Stimulated activated CD8-positive, alpha-beta memory T cell treated with anti-CD3 and anti-CD28 coated beads, Interleukin-7, amount 100 ng/mL, for 24 hours (primary cell): ENCODE results near the gene EHD1.

Source experiments
- DNase-seq: peaks from one replicate; pipeline ENCODE4 v3.0.0-alpha.2; 2020; ENCODE audit warnings: low read depth

Gene EHD1

DNA sequence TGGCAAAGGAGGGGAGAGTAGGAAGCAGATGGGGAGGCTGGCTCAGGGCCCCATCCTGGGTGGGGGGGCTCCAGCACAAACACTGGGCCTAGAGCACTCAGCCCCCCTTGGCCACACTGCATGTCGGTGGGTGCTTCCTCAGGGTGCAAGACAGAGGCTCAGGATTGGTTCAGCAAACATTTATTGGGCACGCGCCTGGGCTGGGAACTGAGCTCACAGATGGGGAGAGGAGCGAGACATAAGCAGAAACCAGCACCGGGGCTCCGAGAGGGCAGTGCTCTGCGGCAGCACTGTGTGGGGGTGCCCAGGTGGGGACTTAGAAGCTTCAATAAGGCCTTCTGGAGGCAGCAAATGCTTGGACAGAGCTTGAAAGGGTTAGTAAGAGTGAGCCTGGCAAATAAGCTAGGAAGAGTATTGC is 12.1 kb upstream of the EHD1 start:
- no peak for DNase-seq

DNA sequence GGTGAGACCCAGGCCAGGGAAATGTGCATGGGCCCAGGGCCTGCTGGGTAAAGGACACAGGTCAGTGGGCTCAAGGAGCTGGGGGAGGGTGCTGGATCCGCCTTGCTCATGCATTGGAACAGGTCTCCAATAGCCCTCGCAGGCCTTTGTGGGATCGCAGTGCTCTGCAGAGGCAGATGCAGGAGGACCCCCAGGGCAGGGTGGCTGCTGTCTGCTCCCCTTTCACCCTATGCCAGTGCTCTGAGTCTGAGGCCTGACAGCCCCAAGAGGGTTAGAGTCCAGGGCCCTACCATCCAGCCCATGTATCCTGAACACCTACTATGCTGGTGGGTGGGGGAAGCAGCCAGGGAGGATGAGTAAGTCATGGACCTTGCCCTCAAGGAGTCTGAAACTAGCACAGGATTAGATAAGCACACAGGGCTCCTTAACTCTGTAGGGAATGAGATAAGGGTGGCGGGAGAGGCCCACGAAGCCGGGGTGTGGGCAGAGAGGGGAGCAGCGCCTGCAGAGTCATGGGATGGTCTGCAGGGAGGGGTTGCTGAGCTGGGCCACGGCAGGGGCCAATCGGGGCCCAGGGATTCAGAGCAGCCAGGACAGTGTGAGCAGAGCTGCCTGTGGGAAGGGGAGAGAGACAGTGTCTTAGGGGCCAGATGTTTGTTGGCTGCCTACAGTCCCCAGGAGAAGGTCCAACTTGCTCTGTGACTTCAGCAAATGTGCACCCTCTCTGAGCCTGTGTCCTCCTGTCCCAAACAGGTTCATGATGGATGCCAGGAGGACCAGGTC is 10.5 kb upstream of the EHD1 start:
- no peak for DNase-seq

DNA sequence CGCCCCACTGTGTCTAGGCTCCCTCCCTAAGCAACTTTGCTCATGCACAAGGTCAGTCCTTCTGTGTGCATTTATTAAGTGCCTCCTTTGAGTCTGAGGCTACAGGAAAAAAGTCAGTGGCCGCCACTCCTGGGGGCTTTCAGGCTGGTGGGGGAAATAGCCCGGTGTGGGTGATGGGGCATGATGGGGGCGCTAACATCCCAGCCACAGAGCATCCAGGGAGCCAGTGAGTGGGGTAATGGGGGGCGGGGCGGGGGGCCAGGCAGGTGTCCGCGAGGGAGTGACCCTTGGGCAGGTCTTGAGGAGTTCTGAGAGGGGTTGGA is 9.9 kb upstream of the EHD1 start:
- DNase-seq: no peak

DNA sequence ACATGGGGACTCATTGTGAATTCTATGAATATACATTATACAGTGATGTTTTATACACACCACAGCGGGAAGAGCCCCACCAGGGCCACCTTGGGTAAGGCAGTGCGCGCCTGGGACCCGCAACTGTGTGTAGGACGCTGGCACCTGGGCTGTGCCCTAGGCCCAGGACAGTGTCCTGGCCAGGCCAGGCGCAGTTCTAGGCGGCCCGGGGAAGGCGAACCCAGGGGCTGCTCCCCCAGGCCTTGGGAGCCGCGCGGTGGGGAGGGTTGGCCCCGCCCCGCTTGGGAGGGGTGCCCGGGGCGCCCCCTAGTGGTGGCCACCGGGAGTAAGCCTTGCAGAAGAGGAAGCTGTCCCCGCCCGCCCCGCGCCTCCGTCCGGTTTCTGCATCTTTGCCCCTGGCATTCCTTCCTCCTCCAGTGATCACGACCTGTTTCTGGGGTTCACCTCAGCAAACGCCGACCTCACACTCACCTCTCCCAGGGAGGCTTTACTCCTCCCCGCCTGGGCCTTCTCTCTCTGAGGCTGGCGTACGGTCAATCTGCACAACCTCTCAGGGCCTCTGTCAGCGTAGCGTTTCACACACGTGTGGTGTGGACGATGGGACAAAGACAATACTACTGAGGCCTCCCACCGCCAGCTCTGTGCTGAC is 9.5 kb upstream of the EHD1 start:
- DNase-seq: peak; percentile 71

DNA sequence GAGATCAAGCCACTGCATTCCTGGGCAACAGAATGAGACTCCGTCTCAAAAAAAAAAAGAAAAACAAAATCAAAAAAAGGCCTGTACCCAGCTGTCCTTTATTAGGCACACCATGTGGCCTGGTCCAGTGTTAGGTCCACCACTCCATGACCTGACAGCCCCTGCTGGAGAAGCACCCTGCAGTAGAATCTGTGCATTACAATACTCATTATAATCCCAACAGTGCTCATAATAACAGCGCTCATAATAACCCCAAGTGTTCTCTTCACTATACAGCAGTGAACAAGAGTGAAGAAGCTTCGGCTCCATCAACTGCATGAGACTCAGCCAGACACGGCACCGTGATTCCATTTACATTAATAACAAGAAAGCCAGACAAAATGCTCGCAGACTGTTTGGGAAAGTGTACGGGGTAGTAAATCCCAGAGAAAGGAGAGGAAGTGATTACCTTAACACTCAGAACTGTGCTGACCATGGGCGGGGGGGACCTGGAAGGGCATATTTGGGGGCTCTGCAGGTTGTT is 8.9 kb upstream of the EHD1 start:
- DNase-seq: no peak

DNA sequence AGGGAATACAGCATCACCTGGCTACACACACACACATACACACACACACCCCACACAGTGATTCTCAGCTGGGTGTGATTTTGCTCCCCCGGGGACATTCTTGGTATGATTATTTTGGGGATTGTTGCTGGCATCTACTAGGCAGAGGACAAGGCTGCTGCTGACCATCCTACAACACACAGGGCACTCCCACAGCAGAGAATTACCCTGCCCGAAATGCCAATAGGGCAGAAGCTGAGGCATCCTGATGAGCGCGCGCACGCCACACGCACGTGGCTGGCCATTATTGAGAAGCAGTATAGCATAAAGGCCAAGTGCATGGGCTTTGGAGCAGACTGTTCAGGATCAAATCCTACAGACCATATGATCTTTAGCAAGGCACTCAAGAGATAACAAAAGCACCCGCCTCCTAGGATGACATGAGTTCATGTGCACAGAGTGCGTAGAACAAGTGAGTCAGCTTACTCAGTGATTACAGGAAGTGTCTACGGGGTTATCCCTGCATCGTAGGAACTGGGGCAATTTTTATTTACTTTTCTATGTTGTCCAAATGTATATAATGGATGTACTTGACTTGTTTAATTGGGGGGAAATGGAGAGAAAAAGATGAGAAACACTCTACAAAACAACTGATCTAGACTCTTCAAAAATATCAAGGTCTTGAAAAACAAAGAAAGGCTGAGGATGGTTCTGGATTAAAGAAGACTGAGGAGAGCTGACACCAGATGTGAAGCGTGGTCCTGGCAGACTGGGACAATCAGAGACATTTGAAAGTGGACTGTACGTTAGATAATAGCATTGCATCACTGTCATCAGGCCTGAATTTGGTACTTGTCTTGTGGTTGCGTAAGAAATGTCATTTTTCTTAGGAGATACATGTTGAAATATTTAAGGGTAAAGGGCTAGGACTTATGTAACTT is 7.2 kb upstream of the EHD1 start:
- no peak for DNase-seq

DNA sequence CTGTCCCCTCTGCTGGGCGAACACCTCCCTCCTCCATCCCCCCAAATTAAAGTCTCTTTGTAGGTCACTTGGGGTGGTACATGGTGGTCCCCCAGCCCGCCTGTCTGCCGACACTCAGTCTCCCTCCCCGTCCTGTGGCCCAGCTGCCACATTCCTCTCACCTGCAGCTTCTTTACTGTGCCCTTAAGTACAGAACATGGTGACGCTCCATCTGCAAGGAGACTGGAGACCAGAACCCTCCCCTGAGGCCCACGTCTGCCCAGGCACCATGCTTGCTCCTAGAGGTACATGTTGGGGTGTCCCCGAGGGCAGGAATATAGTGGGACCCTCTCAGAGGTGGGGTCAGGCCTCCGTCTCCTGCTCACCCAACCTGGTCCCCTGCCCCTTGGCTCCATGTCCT is 5.6 kb upstream of the EHD1 start:
- no peak for DNase-seq

DNA sequence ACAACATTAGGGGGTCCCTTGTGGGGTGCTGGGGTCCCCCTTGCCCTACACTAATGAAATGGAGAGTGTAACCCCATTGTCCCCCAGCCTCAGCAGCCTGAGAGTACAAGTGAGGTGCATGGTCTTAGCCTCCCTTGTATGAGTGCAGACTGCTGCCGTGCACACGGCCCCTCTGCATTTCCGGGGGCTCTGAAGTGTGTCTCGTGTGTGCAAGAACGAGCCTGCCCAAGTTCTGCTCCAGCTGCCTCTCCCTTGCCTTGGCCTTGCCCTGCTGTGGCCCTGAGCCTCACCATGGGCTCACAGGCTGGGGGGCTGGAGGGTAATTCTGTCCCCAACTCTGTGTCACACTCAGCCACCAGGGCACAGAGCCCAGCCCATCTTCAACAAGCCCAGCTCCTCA is 5.2 kb upstream of the EHD1 start:
- no peak for DNase-seq

DNA sequence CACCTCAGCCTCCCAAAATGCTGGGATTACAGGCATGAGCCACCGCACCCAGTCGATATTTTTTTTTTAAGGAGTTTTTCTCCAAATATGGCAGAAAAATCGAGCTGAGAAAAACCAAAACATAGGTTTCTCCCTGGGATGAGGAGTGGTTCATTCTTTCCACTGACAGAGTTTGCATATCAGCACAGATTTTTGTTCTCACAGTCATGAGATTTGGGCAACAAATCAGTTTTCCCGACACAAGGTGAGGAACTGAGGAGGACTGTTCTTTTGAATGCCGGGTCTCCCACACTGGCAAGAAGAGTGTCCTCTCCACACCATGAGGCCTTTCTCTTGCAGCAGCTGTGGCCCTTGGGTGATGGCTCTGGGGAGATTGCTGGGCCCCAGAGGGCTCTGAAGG is 3.8 kb upstream of the EHD1 start:
- DNase-seq: no peak

DNA sequence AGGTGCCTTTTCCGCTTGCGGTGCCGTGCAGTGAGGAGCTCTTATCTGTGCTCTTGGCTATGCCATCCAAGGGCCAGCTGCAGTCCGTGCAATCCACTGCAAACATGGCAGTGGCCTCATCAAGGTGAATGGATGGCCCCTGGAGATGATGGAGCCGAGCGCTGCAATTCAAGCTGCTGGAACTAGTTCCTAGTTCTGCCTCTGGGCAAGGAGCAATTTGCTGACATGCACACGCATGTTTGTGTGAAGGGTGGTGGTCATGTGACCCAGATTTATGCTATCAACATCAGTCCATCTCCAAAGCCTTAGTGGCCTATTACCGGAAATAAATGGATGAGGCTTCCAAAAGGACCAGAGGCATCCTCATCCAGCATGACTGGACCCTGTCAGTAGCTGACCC is 3.1 kb upstream of the EHD1 start:
- no peak for DNase-seq

DNA sequence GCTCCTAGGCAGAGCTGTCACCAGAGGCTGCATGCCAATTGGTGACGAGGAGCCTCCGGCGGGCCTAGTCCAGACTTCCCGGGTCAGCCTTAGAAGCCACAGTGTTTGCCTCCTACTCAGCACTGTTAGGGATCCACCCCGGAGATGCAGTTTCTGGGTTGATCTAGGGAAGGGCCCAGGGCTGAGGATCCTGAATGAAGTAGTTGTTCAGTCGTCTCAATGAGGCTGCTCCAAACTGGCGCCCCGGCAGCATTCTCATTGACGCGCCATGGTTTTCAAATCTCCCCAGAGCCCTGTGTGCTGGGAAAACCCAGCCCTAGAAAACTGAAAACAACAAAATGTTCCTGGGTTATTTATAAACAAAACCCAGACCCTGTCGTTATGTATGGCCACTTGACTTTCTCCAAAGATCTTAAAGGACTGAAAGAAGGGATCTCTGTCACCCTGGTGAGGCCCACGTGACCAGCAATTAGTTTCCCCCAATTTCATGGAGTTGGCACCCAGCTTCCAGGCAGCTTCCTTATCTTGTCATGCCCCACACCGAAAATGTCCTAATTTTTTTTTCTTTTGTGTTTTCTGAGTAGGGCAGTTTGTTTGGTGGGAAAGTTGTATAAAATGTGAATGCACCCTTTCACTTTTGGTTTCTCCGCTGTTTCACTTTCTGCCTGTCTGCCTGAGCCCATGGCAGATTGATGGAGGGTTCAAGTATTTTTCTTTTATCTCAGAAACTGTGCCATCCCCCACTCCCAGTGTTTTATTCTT is 2.0 kb upstream of the EHD1 start:
- no peak for DNase-seq

DNA sequence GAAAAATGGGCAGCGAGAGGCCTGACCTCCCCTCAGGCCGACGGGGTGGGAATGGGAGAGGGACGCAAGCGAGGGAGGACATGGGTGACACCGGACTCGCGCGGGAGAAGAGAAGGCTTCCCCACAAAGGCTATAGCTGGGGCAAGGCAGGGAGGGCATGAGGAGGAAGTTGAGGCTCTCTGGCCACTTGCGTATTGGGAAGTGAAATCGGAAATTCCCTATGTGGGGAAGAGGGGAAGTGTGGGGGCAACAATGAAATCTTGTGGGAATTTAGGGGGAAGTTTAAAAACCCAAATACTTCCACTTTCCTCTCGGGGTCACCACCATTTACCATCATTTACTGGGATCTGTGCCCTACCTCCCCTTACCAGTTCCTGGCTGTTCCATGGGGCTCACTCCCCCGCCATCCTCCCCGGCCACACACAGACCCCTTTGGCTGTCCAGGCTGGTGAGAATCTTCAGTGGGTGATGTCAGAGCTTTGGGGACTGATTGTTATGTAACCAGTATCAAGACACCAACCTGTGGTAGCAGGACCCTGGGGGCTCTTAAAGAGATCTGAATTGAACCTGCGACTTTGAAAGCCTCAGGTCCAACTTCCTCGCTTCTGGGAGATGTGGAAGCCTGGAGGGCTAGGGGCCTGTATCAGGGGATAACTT is 951 bp upstream of the EHD1 start:
- DNase-seq: no peak

DNA sequence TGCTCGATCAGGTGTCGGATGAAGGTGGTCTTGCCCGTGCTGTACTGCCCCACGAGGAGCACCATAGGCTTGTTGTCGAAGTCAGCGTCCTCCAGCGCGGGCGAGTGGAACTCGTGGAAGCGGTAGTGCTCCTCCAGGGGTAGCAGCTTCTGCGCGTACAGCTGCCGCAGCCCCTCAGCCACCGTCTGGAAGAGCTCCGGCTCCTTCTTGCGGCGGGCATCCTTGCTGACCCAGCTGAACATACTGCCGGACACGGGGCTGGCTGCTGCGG is 263 bp downstream of the EHD1 start:
- no peak for DNase-seq

DNA sequence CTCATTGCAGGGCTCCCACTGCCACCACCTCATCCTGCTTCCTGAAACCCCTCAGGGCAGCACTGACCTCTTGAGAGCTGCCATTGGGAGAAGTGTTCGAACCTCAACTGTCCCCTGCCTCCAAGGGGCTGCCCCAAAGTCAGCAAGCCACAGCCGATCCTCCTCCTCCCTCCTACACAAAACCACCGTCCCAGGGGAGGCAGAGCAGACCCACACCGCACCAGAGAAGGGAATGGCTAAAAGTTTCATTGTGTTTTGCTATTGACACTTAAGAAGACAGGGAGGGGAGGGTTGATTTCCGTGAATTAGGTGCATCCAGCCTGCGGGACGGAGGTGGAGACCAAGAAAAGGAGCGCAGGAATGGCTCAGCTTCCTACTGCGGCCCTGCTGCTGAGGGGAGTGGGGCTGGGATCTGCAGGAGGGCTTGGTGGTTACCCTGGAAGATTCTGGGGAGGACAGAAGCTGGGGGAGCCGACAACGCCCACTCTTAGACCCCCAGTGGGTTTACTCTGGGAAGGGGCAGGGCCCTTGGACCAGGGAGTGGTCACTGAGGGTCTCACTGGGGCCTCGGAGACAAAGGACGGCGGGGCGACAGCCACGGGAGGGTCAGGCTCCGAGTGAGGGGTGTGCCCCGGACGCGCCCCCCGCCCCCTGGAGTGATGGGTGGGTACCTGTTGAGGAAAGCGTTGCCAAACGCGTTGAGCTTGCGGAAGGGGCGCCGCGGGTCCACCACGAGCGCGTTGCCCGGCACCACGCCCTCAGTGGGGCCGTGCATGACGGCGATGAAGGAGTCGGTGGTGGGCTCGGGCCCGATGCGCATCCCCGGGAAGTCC is 815 bp downstream of the EHD1 start:
- DNase-seq: no peak

DNA sequence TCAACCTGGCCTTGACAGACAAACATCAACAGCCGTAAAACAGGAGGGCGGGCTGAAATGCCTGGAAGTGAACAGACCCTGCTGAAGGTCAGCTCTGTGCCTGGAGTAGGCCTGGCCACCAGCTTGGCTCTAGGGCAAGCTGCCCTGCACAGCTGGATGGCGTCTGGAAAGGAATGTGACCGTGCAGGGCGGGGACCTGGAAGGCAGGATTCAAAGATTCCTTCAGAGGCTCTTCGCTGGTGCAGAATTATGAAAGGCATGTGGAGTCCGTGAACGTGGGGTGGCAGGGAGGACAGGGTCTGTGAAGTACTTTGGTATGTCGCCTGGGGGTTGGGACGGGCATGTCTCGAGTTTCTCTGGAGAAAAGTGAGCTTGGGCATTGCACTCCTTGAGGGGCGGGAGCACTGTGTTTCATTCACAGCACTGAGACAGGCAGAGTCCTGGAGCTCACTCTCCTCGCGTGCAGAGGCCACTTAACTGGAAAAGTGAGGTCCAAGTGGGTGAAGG is 1.5 kb downstream of the EHD1 start:
- no peak for DNase-seq

DNA sequence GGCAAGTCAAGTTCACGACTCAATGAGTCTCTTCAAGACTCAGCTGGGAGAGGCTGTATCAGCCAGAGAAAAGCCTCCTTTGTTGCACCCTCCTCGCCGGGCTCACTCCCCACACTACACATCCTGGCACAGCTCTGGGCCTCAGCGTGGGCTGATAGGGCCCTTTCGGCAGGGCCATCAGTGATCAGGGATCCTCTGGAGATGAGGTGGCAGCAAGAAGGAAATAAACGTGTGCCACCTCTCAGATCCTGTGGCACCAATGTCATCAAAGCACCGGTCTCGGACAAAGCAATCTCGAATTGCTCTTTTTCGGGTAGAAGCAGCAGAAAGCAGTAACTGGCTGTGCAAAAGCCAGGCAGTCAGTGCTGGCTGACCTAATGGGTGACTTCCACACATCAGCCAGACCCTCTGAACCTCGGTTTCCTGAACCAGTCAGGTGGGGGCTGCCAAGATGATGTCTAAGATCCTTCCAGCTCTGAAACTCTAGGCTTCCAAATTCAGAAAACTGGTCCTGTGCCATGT is 2.1 kb downstream of the EHD1 start:
- no peak for DNase-seq

DNA sequence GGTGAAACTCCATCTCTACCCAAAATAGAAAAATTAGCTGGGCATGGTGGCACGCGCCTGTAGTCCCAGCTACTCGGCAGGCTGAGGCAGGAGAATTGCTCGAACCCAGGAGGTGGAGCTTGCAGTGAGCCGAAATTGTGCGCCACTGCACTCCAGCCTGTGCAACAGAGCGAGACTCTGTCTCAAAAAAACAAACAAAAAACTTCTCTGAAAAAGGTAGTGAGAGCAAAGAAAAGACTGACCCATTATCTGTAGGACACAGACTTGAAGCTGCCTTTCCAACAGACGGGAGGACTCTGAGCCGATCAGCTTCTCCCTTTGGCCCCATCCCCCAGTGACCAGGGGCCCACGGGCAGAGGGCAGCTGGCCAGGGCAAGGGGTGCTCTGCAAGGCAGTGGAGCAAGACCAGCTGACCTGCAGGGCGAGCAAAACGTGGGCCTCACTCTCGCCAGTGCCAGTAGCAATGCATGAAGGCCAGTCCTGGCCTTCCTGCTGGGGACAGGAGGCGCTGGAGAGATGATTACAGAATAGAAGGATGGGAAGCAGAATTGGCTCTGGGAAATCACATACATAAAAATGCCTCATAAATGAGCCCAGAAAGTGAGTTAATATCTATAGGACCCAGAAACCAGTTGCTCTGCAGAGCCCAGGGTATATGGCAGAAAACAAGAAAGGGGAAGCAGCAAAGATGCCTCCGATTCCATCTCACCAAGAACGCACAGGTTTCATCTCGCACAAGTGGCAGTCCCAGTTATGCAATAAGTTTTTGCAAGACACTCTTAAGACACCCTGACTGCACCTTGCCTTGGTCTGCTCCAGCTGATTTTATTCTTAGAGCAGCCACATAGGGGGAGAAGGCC is 2.8 kb downstream of the EHD1 start:
- DNase-seq: no peak

DNA sequence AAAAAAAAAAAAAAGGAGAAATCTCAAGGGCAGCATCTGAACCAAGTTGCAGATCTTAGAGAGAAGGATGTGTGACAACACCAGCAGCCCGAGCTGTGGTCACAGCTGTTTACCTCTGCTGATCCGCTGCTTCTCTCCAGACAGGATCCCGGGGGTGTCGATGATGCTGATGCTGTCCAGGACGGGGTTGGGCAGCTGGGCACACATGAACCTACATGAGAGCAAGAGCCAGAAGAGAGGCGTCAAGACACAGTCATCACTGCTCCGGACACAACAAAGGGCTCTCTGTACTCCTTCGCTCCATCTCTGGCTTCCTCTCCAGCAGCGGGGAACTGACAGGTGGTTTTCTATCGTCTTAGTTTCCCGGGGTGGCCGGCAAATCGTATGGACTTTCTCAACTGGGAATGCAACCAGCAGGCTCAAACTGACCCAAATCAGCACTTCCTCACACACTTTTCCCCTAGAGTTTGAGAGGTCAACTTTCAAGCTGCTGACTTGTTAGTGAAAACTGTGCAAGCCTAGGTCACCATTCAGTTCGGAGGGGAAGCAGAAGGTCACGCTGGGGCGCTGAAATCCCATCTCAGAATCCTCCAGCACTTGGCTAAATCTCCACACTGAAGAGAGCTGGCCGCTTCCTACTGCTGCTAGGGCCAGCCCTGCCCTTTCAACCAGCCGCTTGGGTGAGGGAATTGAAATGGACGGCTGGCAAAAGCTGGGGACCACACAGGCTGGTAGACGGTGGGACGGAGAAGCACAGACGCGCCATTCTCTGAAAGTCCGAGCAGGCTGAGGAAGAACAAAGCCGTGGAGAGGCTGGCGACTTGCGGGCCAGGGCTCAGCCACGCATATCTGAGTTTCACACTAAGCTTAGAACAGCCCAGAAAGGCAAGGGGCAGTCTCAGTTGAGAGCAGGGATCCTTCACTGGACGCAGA is 3.8 kb downstream of the EHD1 start:
- no peak for DNase-seq
